Measurements from ENCODE around the gene CENPP. TPM values are rescaled to one million over a fixed set of nuclear protein-coding genes. Genes with fewer than 3 reads are reported as not detected.

The CENPP gene
- total RNA-seq, 1 experiment from 2014 or later: 7.2 TPM

GRCh38 chr9:92576175-92576574 lies 250.4 kb downstream of the CENPP start:
- no peak for TF ChIP-seq CTCF (IDR thresholded peaks at IDR 0.05; ENCODE audit: unreplicated experiment)
- no TSS peak for BruUV-seq (replicated peaks)
- Mint-ChIP-seq H3K4me1 (ENCODE audit: low read depth, unreplicated experiment) (no peaks in the 10 kb centered on the region), H3K4me3 (ENCODE audit: low read depth, unreplicated experiment) (no peak overlapping the region), H3K9me3 (ENCODE audit: low read depth, unreplicated experiment) (no peaks in the 10 kb centered on the region), H3K27me3 (ENCODE audit: unreplicated experiment) (no peaks in the 10 kb centered on the region), H3K27ac (ENCODE audit: unreplicated experiment) (no peak overlapping the region), H3K36me3 (ENCODE audit: insufficient read depth, unreplicated experiment) (no peaks in the 10 kb centered on the region)
- intact Hi-C loops (cut with micrococcal nuclease; ENCODE audit: unreplicated experiment): no loop called here
- no peak for DNase-seq
- CTCF ChIA-PET: no interaction called here

- CTCF ChIA-PET: no interaction called here
- Mint-ChIP-seq H3K36me3 (ENCODE audit: insufficient read depth, unreplicated experiment) (no peaks in the 10 kb centered on the region), H3K4me3 (ENCODE audit: low read depth, unreplicated experiment) (no peak overlapping the region), H3K27ac (ENCODE audit: unreplicated experiment) (no peak overlapping the region), H3K27me3 (ENCODE audit: unreplicated experiment) (no peaks in the 10 kb centered on the region), H3K9me3 (ENCODE audit: low read depth, unreplicated experiment) (peaks cover 4% of the 10 kb centered on the region), H3K4me1 (ENCODE audit: low read depth, unreplicated experiment) (no peaks in the 10 kb centered on the region)
- intact Hi-C loops (cut with micrococcal nuclease; ENCODE audit: unreplicated experiment): no loop called here
- no peak for TF ChIP-seq CTCF (IDR thresholded peaks at IDR 0.05; ENCODE audit: unreplicated experiment)
- BruUV-seq (replicated peaks): no TSS peak
- DNase-seq: no peak
Measured at GRCh38 chr9:92589923-92590322, 264.2 kb downstream of the CENPP start.

- DNase-seq: no peak
- no peak for TF ChIP-seq CTCF (IDR thresholded peaks at IDR 0.05; ENCODE audit: unreplicated experiment)
- no TSS peak for BruUV-seq (replicated peaks)
- Mint-ChIP-seq H3K27me3 (ENCODE audit: unreplicated experiment) (no peaks in the 10 kb centered on the region), H3K9me3 (ENCODE audit: low read depth, unreplicated experiment) (peaks cover 4% of the 10 kb centered on the region), H3K4me3 (ENCODE audit: low read depth, unreplicated experiment) (no peak overlapping the region), H3K27ac (ENCODE audit: unreplicated experiment) (no peak overlapping the region), H3K4me1 (ENCODE audit: low read depth, unreplicated experiment) (no peaks in the 10 kb centered on the region), H3K36me3 (ENCODE audit: insufficient read depth, unreplicated experiment) (no peaks in the 10 kb centered on the region)
- CTCF ChIA-PET: no interaction called here
- intact Hi-C loops (cut with micrococcal nuclease; ENCODE audit: unreplicated experiment): no loop called here
Measured at GRCh38 chr9:92590377-92590776, 264.6 kb downstream of the CENPP start.

- DNase-seq: no peak
- BruUV-seq (replicated peaks): no TSS peak
- no peaks in the 10 kb centered on the region for H3K27me3 Mint-ChIP-seq (ENCODE audit: unreplicated experiment)
- no peaks in the 10 kb centered on the region for H3K9me3 Mint-ChIP-seq (ENCODE audit: low read depth, unreplicated experiment)
- intact Hi-C loops (cut with micrococcal nuclease; ENCODE audit: unreplicated experiment): no loop called here
- TF ChIP-seq CTCF (IDR thresholded peaks at IDR 0.05; ENCODE audit: unreplicated experiment): no peak
- no peak overlapping the region for H3K27ac Mint-ChIP-seq (ENCODE audit: unreplicated experiment)
- no peak overlapping the region for H3K4me3 Mint-ChIP-seq (ENCODE audit: low read depth, unreplicated experiment)
- no peaks in the 10 kb centered on the region for H3K36me3 Mint-ChIP-seq (ENCODE audit: insufficient read depth, unreplicated experiment)
- no peaks in the 10 kb centered on the region for H3K4me1 Mint-ChIP-seq (ENCODE audit: low read depth, unreplicated experiment)
- CTCF ChIA-PET: no interaction called here
Measured at GRCh38 chr9:92592537-92592936, 266.8 kb downstream of the CENPP start.
